Stimulated activated CD4-positive, alpha-beta T cell treated with anti-CD3 and anti-CD28 coated beads, Interleukin-1b, Interleukin-23, amount 100 ng/mL, for 4 hours (primary cell): ENCODE measurements around the gene C1R.

Experiments
- DNase-seq, 2 donors: peaks; one replicate each; pipeline ENCODE4 v3.0.0-alpha.2; 2020; ENCODE audit warnings: low read depth in 2 of 2

The C1R gene

GRCh38 chr12:7092229-7092985, at the start of gene C1R:
Gene C1R, minus strand, starts transcription at chr12:7092445. Its CDS starts 57 bp downstream, at chr12:7092388.
- DNase-seq = peak; percentile 59 to 68

DNA sequence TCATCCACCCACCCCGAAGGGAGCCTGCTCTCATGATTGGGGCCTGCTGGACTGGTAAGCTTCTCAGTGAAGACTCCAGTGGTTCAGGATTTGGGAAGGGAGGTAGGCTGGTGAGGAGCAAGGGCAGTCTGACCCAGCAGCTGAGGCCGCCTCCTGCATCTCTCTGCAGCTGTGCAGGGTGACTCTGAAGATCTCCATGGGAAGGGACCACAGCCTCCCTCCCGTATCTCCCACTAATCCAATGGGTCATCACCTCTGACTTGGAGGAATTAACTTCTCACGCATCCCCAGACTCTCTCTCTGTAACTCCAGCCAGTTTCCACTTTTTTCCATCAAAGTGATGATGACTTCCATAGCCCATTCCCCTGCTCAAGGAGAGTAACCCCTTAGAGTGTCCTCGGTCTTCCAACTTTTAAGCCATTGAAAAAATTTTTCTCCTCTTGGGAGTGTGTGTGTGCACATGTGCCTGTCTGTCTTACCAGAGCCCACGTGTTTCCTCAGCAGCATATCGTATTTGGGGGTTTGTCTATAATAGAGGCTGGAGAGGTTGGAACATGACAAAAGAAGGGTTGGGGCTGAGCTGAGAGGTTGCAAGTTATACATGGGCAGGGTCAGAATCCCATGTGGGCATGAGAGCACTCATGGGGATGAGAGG, 49.2 kb upstream of the C1R start:
- no peak for DNase-seq

DNA sequence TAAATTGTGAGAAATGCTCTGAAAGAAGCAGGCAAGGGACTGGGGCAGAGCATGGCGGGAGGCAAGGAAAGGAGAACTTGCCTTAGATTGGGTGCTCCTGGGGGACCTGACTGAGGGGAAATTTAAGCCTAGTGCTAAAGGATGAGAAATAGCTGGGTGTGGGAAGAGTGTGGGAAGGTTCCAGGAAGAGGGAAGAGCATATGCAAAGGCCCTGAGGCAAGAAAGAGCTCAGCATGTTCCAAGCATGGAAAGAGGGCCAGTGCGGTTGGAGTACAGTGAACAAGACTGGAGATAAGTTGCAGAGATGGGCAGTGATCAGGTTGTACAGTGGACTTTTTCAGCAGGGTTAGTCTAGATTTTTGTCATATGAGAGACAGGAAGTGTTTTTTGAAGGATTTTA, 47.0 kb upstream of the C1R start:
- DNase-seq = no peak

- DNase-seq = no peak
These were observed 45.7 kb upstream of the C1R start for GRCh38 chr12:7137908-7138307.

- no peak for DNase-seq
These were observed 44.4 kb upstream of the C1R start for GRCh38 chr12:7136676-7137075.

- no peak for DNase-seq
These were observed 43.8 kb upstream of the C1R start for GRCh38 chr12:7136071-7136470.

- no peak for DNase-seq
These were observed 42.3 kb upstream of the C1R start for GRCh38 chr12:7134396-7135166.

DNA sequence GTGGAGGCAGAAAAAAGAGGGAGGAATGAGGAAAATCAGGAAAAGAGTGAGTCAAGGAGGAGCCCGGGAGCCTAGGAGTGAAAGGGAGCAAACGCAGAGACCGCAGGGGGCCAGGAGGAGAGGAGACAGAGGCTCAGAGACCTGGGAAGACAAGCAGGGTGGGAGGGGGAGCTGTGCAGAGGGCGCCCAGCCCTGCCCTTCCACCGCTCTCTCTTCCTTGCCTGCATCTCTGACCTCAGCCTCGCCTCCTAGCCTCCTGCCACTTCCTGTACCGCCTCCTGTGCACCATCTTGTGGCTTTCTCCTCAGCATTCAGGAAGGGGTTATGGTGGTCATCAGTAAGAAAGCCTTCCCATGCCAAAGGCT, 39.2 kb upstream of the C1R start:
- DNase-seq = no peak

- DNase-seq = peak in 1 of 2 donors; percentile 24
These were observed 38.7 kb upstream of the C1R start for GRCh38 chr12:7130701-7131501.

GRCh38 chr12:7129872-7130691, 37.8 kb upstream of the C1R start, which contains the start of gene CLSTN3:
Gene CLSTN3, plus strand, starts transcription at chr12:7130371. Its CDS starts 278 bp downstream, at chr12:7130649.
- peak; percentile 78 to 83 for DNase-seq

GRCh38 chr12:7129287-7129871, 37.1 kb upstream of the C1R start:
- peak in 1 of 2 donors; percentile 7 for DNase-seq

DNA sequence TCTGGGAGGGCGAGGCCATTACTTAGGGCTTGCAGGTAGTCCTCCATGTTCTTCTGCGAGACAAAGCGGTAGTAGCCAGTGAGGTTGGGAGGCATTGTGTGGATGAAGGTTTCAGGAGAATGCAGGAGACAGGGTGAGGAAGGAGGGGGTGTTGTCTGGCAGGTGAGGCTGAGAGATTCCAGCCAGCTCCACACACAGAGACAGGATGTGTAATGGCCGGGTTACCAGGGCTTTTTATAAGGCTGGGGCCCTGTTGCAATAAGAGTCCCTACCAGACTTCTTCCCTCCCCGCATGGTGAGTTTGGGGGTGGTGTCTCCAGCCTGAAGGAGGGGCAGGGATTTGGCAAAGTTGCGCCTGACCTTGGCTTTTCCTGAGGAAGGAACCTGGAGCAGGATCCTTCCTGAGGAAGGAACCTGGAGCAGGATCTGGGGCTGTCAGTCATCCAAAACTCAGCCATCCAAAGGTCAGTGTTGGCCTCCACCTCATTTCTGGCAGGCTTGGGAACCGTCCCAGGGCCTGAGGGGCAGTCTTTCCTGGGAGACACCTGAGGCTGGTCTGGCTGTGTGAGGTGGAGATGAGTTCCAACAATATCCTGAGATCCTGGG, 36.5 kb upstream of the C1R start, which contains the start of gene RBP5:
Gene RBP5, minus strand, starts transcription at position 209 of the 606 bp plus-strand sequence. Its CDS starts 114 bp downstream, at position 95.
- no peak for DNase-seq

- DNase-seq = no peak
These were observed 35.8 kb upstream of the C1R start for GRCh38 chr12:7127916-7128626.

DNA sequence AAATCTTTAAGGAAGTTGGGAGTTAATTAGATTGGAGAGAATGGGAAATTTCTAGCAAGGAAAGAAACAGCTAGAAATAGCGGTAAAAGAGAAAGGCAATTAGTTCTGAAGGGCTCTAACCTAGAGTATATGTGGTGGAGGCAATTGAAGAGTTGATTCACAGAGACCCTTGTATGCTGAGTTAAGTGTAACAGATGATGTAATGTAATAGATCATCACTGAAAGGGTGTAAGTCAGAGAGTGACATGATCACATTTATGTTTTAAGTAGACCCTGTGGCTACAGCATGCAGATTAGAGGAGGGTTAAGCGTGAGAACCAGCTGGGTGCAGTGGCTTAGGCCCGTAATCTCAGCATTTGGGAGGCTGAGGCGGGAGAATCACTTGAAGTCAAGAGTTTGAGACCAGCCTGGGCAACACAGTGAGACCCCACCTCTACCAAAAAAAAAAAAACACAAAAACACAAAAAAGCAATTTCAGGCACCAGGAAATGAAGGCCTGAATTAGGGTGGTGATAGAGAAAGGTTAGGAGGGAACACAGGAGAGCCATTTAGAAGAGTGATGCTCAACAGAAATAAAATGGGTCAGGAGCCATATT, 33.5 kb upstream of the C1R start:
- no peak for DNase-seq

- DNase-seq = no peak
These were observed 31.7 kb upstream of the C1R start for GRCh38 chr12:7123806-7124522.

DNA sequence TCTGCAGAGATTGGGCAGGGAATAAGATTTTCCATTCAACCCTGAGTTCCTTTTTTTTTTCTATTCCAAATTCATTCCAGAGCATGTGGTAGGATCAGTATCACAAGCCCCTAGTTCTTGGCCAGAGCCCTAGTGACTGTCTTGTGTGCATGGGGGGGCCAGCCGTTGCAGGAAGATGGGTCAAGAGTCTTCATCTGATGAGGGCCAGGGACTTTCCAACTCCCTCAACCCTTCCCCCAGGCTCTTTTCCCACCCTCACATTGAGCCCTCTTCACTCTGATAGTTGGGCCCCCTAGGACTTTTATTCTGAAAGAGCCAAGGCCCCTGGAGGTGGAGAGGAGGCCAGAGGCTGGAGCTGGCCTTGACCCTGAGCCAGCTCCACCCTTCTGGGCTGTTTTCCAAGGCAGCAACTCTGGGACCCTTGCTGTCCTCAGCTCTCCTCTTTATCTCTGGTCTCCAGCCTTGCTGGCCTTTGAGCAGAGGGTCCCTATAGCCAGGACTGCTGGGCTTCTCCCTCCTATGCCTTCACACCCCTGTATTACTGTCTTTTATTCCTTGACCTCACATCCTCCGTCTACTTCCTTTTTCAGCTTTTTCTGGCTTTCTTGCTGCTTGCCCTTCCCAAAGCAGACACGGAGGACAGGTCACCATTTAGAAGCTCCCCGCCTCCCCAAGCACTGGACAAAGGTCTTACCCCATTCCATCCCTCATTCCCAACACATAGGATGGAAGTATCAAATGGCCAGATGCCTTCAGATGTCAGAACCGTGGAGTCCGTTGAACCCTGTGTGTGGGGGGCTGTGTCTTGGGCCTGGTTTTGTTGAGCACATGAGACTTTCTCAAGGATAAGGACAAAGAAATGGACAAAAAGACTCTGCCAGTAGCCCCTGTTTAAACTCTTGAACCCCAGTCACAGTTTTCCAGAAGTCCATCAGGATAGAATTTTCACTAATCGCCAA, 30.8 kb upstream of the C1R start:
- DNase-seq = no peak

- DNase-seq = no peak
These were observed 29.1 kb upstream of the C1R start for GRCh38 chr12:7121324-7121723.
